Anterior cingulate cortex (tissue), 58 donors: ENCODE data around the gene TSFM.

Experiments used
- DNase-seq, 58 donors: peaks; one replicate each; lab custom pipeline; 2025; lab: John Stamatoyannopoulos, UW

Gene TSFM

DNA sequence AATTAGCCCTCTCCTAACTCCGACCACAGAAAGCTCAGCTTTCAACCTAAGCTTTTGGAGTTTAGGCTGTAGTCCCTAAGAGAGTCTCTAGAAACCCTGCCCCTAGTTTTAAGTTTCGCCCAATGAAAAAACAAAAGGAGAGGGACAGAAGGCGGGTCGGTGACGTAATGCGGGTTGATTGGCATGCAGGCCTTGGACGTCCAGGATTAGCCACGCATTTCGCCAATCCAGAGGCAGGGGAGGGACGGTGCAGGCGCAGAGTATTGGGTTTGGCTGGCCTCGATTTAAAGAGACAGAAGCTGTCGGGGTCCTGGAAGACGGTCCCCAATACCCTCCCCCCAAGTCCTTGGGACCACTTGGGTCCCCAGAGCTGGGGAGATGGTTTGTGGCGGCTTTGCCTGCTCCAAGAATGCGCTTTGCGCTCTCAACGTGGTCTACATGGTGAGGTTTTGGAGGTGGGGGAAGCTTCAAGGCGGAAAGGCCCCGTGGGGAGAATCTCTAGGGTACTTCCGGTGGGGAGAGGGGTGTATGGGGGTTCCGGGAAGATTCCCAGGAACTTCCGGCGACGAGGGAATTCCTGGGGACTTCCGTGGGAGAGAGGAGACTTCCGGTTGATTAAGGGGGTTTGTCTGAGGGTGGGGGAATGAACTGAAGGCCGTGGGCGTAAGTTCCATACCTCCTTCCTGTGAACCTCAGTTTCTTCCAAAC, 37.7 kb upstream of the TSFM start, which contains the start of gene TSPAN31:
Gene TSPAN31, plus strand, starts transcription at position 263 of the 708 bp plus-strand sequence. Its CDS starts 116 bp downstream, at position 379.
- peak; percentile 60 to 99 (median 94) for DNase-seq

GRCh38 chr12:57745485-57745881, 37.1 kb upstream of the TSFM start:
- DNase-seq: peak in 1 of 58 donors; percentile 59

DNA sequence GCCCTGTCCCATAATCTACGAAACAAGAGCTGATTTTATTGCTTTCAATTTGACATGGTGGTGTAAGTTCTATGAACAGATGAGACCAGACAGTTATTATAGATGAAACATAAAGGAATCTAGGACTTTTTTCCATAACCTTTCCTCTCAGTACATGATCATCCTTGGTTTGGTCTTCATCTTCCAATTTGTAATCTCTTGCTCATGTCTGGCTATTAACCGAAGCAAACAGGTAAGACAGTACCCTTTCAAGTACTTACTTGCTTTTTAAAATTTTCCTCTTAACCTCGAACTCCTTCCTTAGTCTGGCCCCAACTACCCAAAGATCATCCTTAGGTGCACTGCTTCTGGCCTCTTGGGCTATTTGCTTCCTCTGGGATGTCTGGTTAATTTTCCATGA, 36.6 kb upstream of the TSFM start:
- no peak for DNase-seq

DNA sequence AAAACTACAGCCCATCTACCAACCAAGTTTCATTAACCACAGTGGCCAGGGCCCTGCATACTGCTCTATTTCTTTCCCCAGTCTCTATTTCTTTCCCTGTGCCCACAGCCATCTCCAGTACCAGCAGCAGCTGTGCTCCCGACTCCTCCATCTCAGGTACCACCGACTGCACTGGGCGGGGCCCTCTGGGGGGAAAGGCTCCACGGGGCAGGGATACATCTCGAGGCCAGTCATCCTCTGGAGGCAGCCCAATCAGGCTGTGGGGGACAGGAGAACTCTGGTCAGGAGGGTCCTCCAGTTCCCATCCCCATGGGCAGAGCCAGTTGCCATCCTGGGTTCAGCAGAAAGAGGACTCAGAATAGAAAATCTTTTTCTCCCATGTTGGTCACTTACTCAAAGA, 33.5 kb upstream of the TSFM start:
- DNase-seq: no peak

GRCh38 chr12:57750561-57751431, 31.8 kb upstream of the TSFM start:
- DNase-seq: no peak

GRCh38 chr12:57751432-57751787, 31.2 kb upstream of the TSFM start:
- no peak for DNase-seq

DNA sequence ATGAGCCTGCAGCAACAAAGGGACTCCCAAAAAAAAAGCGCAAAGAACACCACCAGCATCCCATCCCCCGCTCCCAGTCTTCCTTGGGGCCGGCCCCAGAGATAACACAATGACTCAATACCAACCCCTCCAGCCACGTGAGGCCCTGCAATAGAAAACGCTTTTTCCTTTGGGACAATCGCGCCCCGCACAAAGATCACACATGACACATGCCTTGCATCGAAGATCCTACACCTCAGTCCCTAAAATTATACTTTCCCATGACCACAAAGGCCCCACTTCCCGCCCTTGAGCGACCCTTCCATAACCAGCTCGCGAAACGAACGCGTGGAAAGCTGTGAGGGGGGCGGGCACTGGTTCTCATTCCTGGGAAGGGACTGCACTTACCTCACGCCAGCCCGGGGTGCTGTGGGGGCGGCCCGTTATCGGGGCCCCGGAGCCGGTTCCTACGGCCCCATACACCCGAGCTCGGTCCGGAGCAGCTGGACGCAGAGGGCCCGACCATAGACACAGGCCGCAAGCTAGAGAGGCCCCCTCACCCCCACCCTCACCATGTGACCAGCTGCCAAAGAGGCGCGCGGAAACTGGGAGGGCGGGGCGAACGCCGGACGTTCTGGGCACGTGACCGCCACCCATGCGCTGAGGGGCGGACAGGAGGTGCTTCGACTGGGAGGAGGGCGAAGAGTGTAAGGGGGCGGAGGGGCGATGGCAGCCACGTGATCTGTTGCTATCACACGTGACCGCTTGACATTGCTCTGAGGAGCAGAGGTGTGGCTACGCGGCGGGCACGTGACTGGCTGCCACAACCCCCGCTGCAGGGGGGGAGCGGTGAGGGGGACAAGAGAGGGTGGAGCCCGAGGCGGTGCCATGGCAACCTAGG, 30.6 kb upstream of the TSFM start, which contains the start of gene CDK4:
Gene CDK4, minus strand, starts transcription at position 523 of the 880 bp plus-strand sequence. CDS start 593 bp downstream, outside the sequence.
- peak; percentile 94 to 100 (median 100) for DNase-seq

DNA sequence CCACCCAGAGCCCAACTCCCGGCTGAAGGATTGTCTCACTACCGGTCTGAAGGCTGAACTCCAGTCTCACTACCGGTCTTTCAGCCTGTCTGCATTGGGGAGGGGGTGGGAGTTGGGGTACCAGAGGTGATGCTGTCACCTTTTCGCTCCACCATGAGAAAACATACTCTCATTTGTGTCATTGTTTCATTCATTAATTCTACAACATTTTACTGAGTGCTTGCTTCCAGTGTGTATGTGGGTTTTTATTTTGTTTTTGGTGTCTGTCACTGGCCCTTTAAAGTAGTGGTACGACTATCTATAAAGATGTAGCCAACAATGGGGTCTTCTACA, 30.0 kb upstream of the TSFM start:
- no peak for DNase-seq

DNA sequence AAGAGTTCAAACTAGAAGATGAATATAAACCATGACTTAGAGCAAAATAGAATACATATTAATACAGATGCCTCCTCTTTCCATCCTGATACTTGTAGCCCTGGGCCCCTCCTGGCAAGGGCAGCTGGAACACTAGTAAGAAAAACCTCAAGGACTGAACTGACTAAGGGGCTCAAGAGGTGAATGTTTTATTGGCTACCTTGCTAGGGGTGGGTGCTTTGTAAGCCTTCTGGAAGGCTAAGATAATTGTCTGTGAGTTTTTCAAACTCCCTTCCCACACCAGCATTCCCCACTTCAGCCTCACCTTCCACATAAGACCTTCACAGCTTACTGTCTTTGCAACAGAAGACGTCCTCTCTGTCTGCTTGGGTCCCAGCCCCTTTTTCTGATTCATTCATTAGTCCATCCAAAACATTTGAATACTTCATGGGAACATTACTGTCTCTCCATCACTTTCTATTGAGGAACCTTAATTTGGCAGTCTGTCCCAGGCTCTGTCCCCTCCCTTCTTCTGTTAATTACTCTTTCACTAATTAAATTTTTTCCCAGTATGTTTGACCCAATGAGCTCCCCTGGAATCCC, 28.7 kb upstream of the TSFM start:
- no peak for DNase-seq

DNA sequence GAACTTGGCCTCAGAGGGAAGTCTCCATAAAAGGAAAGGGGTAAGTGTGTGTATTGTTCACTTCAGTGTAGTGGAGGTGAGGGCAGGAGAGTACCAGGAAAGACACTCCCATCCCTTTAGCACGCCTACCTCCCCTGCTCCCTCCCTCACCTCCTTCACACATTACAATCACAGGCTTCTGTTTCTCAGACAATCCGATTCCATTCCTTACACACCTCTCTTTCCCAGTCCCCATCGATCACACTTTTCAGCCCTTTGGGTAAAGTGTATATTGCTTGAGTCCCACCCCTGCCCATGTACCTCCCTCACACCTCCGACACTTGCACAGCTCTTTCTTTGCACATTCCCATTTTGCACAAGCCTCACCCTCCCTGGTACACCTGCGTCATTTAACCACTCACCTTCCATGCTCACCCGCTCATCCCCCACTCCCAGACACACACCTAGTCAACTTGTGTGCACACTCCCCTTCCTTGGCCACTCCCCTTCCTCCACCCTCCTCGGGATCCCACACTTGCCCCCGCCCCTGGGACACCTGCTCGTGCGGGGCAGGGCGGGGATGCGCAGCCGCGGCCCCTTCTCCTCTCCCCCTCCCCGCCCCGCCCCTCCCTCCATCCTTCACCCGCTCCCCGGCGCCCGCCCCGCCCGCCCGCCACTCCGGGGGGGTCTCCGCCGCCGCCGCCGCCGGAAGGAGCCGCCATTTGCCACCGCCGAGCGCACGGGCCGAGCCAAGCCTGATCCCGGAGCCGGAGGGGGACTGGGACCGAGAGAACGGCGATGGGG, 28.0 kb upstream of the TSFM start, which contains the start of gene MARCHF9:
Gene MARCHF9, plus strand, starts transcription at position 693 of the 783 bp plus-strand sequence. CDS start 426 bp downstream, outside the sequence.
- DNase-seq: peak in 45 of 58 donors; percentile 8 to 68 (median 39)

GRCh38 chr12:57755194-57755453, 27.5 kb upstream of the TSFM start:
- no peak for DNase-seq

GRCh38 chr12:57755454-57756372, 26.9 kb upstream of the TSFM start:
- peak in 1 of 58 donors; percentile 48 for DNase-seq

- peak in 2 of 58 donors; percentile 9 to 12 for DNase-seq
Observed at GRCh38 chr12:57756406-57757341, 25.9 kb upstream of the TSFM start.

DNA sequence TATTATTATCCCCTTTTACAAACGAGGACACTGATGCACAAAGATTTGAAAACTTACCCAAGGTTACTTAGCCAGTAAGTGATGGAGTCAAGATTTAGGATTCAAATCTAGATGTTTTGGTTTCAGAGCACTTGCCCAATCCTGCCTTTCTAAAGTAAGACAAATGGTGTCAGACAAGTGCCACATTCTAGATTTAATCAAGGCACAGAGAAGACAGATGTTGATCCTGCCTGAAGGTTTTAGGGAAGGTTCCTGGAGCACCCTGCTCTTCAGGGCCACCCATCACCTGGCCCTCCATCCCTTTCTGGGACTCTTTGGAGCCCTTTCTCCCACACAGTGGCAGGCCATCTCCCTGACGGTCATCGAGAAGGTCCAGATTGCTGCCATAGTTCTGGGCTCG, 24.8 kb upstream of the TSFM start:
- no peak for DNase-seq

DNA sequence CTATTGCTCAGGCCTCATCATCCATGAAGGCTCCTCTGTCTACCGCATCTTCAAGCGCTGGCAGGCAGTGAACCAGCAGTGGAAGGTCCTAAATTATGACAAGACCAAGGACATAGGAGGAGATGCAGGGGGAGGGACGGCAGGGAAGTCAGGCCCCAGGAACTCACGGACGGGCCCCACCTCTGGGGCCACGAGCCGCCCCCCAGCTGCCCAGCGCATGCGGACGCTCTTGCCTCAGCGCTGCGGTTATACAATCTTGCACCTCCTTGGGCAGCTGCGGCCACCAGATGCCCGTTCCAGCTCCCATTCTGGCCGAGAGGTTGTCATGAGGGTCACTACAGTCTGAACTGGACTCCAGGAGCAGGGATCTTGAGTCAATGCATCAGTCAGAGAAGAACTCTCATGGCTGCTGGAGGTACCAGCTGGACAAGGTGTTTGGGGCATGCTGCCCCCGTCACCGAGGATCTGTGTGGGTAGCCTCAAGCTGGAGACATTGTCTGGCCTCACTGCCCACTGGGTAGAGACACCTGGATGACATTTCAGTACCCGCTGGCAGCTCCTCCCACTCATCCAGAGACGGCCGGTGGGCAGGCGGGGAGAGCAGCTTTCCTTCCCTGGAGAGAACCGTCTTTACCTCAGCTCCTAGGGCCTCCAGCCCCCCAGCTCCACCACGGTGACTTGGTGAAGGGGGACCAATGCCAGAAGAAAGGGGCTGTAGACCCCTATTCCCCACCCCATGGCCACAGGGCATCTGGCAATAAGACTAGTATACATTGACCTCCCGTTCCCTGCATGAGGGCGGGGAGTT, 23.8 kb upstream of the TSFM start:
- DNase-seq: no peak

DNA sequence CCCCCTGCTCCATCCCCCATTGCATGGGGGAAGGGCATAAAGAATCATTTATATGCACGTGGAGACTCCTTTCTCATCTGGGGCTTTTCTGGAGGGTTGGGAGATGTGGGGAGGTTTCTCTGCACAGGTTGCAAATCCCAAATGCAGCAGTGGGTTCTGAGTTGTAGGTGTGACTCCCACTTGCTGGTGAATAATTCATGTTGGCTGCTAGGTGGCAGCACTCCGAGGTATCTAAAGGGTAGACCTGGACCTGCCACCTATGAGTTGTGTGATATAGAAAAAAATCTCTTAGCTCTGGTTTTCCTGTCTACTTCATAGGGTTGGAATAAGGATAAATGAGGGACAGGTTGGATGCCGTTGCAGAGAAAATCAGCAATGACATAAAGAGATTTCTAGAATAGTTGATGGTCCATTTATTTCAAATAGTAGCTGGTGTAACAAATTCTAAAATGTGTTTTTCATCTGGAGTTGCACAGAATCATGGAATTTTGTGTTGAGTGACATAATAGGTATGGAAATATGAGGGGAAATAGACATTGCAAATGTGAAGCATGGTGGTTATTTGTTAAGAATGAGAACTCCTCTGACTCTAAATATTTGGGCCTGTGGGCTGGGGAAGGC, 23.1 kb upstream of the TSFM start:
- DNase-seq: no peak
